GM18517 (cell line): ENCODE data around the gene NRL.

Experiments used
- ATAC-seq: cut with Tn5 transposase; IDR thresholded peaks from one replicate; pipeline ENCODE4 v1.9.1; 2021; ENCODE audit warnings: mild to moderate bottlenecking, moderate library complexity; ENCODE audit not compliant: unreplicated experiment

Gene NRL

DNA sequence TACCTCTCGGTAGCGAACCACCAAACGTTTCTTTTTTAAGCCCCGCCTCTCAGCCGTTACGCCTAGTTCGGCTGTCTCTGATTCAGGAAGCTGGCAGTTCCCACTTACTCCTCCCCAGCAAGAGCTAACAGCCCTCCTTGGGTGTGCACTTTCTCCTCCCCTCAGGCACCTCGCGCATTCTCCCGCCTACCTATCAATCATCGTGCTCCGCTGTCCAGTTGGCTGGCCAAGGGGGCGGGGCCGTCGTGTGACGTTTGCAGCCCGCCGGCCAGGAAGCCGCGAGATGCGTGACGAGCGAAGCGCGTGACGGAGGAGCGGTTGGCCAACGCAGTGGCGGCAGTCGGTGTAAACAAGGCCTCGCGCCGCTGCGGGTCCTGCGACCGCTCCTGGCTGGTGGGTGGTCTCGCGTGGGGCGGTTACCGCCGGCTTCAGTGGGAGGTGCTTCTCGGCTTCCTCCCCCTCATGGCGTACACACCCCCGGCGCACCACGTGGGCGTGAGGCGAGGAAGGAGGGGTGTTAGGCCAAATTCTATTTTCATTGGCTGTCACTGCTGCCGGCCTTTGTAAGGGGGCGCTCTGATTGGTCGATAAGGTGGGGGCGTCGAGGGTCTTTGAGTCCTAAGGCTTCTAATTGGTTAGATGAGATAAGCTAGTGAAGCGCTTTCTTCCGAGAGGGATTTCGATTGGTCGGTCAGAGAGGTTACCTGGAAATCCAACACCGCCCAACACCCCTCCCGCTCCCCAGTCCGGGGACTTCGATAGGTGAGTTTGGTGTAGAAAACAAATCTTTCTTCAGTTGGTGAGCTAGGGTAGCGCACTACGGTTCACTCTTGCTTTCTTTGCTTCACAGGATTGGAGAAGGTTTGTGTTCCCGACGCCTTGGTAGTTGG, at the start of gene NRL, which contains the start of gene DCAF11:
Gene NRL (minus strand): TSS at position 418 of the 890 bp plus-strand sequence. CDS start 32,101 bp downstream, outside the sequence.
Gene DCAF11 (plus strand): TSS at position 246 of the 890 bp plus-strand sequence. CDS start 818 bp downstream, outside the sequence.
- ATAC-seq = peak; percentile 87

- no peak for ATAC-seq
Observed at GRCh38 chr14:24162093-24162492, 47.3 kb upstream of the NRL start.

- ATAC-seq = peak; percentile 79
Observed at GRCh38 chr14:24160850-24161804, 46.4 kb upstream of the NRL start, which contains the start of gene IRF9. Gene IRF9, plus strand, starts transcription at chr14:24161265. Its CDS starts 880 bp downstream, at chr14:24162145.

DNA sequence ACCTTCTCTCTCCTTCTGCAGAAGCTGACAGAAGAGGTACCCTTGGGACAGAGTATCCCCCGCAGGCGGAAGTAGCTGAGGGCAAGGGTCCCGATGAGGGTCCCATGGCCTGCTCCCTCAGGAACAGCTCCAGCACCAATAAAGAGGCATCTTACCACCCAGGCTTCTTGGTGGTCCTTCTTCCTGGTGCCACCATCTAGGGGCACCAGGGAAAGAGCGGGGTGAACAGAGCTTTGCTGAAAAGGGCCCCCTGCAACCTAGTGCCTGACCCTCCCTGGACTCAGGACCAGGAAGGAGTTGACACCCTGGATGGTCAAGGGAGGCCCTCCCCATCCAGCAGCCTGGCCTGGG, 45.7 kb upstream of the NRL start:
- ATAC-seq = no peak

DNA sequence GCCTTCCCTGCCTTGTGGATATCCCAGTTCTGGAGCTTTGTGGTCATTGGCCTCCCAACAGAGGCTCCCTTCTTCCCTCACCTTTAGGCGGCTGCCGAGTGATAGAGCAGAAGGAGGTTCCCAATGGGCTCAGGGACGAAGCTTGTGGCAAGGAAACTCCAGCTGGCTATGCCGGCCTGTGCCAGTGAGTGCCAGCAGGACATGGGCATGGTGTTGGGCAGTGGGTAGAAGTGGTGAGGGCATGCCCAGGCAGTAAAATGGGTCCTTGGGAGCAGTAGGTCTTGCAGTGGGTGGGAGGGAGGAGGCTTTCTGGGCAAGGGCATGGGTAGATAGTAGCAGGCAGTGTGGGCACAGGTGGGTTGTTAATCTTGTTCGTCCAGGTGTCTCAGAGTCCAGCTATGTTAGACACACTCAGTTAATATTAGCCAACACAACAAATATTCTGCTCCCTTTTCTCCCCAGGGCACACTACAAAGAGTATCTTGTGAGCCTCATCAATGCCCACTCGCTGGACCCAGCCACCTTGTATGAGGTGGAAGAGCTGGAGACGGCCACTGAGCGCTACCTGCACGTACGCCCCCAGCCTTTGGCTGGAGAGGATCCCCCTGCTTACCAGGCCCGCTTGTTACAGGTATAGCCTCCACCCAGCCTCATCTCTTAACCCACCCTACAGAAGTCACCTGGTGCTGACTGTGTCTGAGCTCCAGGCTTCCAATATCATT, 45.2 kb upstream of the NRL start:
- no peak for ATAC-seq

- ATAC-seq = no peak
Observed at GRCh38 chr14:24157331-24157730, 42.6 kb upstream of the NRL start.

- no peak for ATAC-seq
Observed at GRCh38 chr14:24156840-24157239, 42.1 kb upstream of the NRL start.

DNA sequence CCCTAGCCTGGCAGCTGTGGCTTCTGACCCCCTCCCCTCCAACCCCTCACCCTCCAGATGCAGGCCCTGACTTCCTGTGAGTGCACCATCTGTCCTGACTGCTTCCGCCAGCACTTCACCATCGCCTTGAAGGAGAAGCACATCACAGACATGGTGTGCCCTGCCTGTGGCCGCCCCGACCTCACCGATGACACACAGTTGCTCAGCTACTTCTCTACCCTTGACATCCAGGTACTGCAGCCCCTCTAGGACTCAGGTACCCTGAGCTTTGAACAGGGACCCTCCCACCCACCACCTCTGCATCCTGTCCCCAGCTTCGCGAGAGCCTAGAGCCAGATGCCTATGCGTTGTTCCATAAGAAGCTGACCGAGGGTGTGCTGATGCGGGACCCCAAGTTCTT, 40.4 kb upstream of the NRL start:
- no peak for ATAC-seq

DNA sequence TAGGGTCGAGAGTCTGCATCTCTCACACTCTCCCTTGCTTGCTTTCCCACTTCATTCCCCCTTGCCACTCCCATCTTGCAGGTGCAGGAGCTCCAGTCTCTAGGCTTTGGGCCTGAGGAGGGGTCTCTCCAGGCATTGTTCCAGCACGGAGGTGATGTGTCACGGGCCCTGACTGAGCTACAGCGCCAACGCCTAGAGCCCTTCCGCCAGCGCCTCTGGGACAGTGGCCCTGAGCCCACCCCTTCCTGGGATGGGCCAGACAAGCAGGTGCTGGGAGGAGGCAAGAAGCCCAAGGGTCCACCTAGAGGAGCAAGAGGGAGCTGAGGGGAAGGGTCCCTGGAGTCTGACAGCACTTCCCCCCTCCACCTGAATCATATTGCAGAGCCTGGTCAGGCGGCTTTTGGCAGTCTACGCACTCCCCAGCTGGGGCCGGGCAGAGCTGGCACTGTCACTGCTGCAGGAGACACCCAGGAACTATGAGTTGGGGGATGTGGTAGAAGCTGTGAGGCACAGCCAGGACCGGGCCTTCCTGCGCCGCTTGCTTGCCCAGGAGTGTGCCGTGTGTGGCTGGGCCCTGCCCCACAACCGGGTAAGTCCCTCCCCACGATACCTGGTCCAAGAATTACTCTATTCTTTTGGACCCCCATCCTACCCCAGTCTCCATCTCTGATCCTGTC, 36.8 kb upstream of the NRL start:
- no peak for ATAC-seq

GRCh38 chr14:24150993-24151392, 36.2 kb upstream of the NRL start:
- ATAC-seq = no peak

DNA sequence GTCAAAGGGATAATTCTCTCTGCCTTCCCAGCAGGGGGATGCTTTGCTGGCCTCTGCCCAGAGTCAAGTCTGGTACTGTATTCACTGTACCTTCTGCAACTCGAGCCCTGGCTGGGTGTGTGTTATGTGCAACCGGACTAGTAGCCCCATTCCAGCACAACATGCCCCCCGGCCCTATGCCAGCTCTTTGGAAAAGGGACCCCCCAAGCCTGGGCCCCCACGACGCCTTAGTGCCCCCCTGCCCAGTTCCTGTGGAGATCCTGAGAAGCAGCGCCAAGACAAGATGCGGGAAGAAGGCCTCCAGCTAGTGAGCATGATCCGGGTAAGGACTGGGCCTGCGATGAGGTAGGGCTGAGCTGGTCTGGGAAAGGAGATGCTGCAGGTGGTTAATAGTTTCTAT, 35.8 kb upstream of the NRL start:
- ATAC-seq = no peak

- ATAC-seq = no peak
Observed at GRCh38 chr14:24150061-24150460, 35.3 kb upstream of the NRL start.

DNA sequence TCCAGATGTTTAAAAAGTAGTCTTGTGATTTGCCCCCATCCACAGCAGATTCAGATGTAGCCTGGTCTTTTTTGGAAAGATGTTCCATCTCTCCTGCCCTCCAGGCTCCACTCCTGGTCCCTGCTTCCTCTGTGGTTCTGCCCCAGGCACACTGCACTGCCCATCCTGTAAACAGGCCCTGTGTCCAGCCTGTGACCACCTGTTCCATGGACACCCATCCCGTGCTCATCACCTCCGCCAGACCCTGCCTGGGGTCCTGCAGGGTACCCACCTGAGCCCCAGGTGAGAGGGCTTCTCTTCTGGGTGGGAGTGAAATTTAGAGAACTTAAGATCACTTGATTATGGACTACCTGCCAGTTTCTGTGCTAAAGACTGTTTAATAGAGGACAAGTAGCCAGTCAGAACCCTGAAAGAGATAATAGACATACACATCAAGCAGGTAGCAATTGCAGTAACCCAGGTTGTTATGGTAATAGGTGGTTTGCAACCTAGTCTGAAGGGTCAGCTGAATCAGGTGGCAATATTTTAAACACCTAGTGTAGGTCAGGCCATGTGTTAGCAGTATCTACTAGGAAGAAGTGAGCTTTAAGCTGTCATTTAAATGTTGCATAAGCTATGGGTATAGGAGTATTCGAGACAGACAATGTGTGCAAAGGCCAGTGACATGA, 34.7 kb upstream of the NRL start:
- ATAC-seq = no peak

- ATAC-seq = no peak
Observed at GRCh38 chr14:24147761-24148428, 33.1 kb upstream of the NRL start.

GRCh38 chr14:24146978-24147760, 32.4 kb upstream of the NRL start, which contains the start of gene RNF31:
Gene RNF31, plus strand, starts transcription at chr14:24147498. Its CDS starts 201 bp downstream, at chr14:24147699.
- ATAC-seq = peak; percentile 82

GRCh38 chr14:24146453-24146977, 31.8 kb upstream of the NRL start, which contains the start of gene PSME2:
Gene PSME2, minus strand, starts transcription at chr14:24146610. Its CDS starts 29 bp downstream, at chr14:24146581.
- peak; percentile 64 for ATAC-seq

DNA sequence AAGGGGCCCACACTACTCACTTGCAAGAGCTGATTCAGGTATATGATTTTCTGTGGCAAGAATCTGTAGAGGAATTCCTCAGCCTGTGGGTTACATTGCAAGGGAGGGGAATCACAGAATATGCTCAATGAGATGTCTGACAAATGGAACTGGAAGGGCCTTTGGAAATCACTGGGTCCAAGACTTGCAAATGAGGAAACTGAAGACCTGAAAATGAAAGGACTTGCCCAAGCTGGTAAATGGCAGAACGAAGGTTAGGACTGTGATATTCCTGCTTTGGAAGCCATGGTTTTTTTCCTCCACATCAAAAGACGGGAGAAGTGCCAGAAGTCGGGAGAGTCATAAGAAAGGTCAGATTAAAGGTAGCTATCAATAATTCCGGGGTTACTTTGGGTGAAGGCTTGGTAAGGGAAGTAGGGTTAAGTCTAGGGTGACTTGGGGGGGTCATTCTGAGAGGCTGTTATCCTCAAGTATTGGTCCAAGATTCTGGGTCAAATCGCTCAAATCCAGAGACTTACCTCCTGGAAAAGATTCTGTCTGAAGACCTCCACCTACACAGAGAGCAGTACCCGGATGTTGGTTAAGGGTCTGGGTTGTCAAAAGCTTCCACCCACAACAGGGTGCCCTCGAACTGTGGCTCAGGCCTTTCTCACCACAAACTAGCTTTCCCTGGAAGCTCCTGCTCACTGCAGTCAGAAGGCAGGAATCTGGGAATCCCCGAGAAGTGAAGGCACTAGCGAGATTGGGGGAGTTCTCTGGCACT, 31.1 kb upstream of the NRL start:
- no peak for ATAC-seq
